IPS-18a (cell line): ENCODE results near the gene MFSD6L.
A peak's percentile ranks its signal among the peaks of the same experiment; 100 is the strongest.

Experiments used
- H3K27ac ChIP-seq: one replicate; pipeline ENCODE4 v1.5.1; 2013; ENCODE audit warnings: low read length
- H3K27me3 ChIP-seq: one replicate; pipeline ENCODE4 v1.6.1; 2013; ENCODE audit warnings: mild to moderate bottlenecking, low read length; ENCODE audit not compliant: control insufficient read depth, insufficient read depth
- H3K36me3 ChIP-seq: one replicate; pipeline ENCODE4 v1.6.1; 2013; ENCODE audit warnings: low read depth, low read length; ENCODE audit not compliant: control insufficient read depth
- H3K4me1 ChIP-seq: one replicate; pipeline ENCODE4 v1.6.1; 2013; ENCODE audit warnings: low read depth, low read length; ENCODE audit not compliant: control insufficient read depth
- H3K4me3 ChIP-seq: one replicate; pipeline ENCODE4 v1.5.1; 2013; ENCODE audit warnings: low read length
- H3K9ac ChIP-seq: one replicate; pipeline ENCODE4 v1.6.1; 2013; ENCODE audit warnings: mild to moderate bottlenecking, low read length, moderate library complexity
- H3K9me3 ChIP-seq: one replicate; pipeline ENCODE4 v1.6.1; 2013; ENCODE audit warnings: low read depth, low read length; ENCODE audit not compliant: control insufficient read depth

The MFSD6L gene

GRCh38 chr17:8800656-8801055 is 1.5 kb upstream of the MFSD6L start:
- no peaks in the 10 kb centered on the region for H3K9me3 ChIP-seq
- H3K27me3 ChIP-seq, result peaks cover 12% of the 10 kb centered on the region
- no peaks in the 10 kb centered on the region for H3K36me3 ChIP-seq

DNA sequence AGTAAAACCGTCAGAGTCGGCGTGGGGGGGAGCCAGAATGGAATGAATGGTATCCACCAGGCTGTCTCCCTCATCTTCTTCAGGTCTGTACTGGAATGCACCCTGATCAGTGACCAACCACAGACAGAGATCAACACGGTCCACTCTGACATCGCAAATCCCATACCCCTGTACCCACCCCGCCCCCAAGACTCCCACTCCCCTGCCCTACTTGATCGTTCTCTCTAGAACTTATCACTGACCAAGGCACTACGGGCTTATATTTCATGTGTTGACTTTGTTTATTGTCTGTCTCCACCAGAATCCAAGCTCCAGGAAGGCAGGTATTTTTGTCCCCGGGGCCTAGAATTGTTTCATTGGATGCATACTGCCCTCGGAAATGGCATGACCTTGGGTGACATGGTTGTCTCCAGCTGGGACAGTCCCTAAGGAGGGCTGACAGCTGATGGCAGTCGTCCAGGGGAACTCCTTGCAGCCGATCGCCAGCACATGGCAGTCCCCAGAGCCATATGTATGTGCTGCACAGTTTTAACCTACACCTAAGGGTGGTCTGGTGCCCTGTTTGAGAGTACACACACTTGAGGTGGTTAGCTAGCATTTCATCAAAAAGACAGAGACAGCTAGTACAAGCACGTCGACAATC is 526 bp upstream of the MFSD6L start:
- Histone ChIP-seq H3K4me1 (peaks cover 10% of the 10 kb centered on the region), H3K4me3 (peak overlapping the region; percentile 57), H3K9me3 (no peaks in the 10 kb centered on the region), H3K36me3 (no peaks in the 10 kb centered on the region), H3K27me3 (peaks cover 12% of the 10 kb centered on the region), H3K27ac (no peak overlapping the region), H3K9ac (no peak overlapping the region)

More at GRCh38 chr17:8800656-8801055, 1.5 kb upstream of the MFSD6L start:
- Histone ChIP-seq H3K9ac (no peak overlapping the region), H3K27ac (no peak overlapping the region), H3K4me1 (peaks cover 10% of the 10 kb centered on the region), H3K4me3 (no peak overlapping the region)

DNA sequence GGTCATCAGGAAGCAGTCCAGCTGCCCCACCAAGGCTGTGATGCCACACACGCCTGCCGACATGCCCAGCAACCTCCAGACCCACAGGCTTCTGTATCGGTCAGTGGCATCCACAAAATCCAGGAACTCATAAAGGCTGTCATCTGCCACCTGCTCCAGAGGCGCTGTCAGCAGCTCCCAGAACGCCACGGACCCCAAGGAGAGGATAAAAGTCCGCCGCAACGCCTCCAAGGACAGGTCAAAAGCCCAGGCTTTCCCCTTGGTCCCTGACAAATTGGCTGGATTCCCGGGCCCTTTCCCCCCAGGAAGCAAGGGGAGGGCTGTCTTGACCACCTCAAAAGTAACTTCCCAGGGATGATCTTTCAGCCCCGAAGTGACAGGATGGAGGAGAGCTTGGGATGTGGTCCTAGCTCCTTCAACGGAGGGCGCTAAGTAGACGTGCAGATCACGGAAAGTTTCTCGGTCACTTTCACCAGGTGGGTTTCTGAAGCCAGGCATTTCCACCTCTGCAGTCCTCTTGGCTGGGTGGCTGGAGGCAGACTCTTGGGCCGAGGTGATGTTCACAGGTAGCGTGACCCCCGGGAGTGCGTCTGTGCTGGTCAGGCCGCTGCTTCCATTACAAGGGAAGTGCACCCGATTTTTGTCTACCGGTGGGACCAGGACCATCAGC is 854 bp downstream of the MFSD6L start:
- H3K9me3 ChIP-seq, result no peaks in the 10 kb centered on the region
- peaks cover 10% of the 10 kb centered on the region for H3K4me1 ChIP-seq
- no peaks in the 10 kb centered on the region for H3K36me3 ChIP-seq
- H3K4me3 ChIP-seq, result peak overlapping the region; percentile 57
- H3K27ac ChIP-seq, result no peak overlapping the region
- peaks cover 12% of the 10 kb centered on the region for H3K27me3 ChIP-seq
- no peak overlapping the region for H3K9ac ChIP-seq

- H3K27ac ChIP-seq, result no peak overlapping the region
- H3K36me3 ChIP-seq, result no peaks in the 10 kb centered on the region
- no peaks in the 10 kb centered on the region for H3K9me3 ChIP-seq
- H3K4me1 ChIP-seq, result peaks cover 10% of the 10 kb centered on the region
- no peak overlapping the region for H3K4me3 ChIP-seq
- H3K27me3 ChIP-seq, result peaks cover 12% of the 10 kb centered on the region
- H3K9ac ChIP-seq, result no peak overlapping the region
These were observed 1.5 kb downstream of the MFSD6L start for GRCh38 chr17:8797621-8798175.

DNA sequence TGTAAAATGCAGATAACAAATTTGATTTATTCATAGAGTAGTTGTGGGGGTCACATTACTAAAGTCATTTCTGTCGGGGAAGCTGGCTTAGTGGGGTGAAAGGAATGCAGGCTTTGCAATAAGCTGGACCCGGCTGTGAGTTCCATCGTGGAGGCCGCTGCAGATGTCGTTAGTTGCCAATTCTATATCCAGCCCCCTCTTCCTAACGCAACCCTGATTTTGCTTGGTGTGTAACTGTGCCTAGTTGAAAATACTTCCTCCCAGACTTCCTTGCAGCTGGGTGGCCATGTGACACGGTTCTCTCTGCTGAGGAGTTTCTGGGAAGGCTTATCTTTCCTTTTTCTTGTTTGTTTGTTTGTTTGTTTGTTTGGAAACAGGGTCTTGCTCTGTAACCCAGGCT is 4.5 kb downstream of the MFSD6L start:
- peaks cover 9% of the 10 kb centered on the region for H3K9me3 ChIP-seq
- no peak overlapping the region for H3K9ac ChIP-seq
- peaks cover 12% of the 10 kb centered on the region for H3K27me3 ChIP-seq
- no peak overlapping the region for H3K27ac ChIP-seq
- no peaks in the 10 kb centered on the region for H3K36me3 ChIP-seq
- peaks cover 14% of the 10 kb centered on the region for H3K4me1 ChIP-seq
- no peak overlapping the region for H3K4me3 ChIP-seq

DNA sequence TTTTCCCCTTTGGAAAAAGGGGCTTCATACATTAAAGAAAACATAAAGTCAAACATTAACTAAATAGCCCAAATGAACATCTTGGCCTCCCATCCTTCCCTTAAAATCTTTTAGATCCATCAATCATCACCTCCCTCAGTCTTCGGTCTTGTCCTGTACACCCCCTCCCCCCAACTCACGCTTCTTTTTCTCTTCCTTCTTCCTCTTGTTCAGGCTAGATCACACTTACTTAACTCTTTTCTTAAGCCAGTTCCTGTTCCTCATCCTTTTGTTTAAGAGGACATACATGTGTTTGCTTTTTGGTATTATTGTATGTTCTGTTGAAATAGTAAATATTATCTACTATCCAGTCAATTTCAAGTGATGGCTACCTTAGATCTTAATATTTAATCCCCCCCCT is 5.5 kb downstream of the MFSD6L start:
- Histone ChIP-seq H3K4me1 (peaks cover 13% of the 10 kb centered on the region), H3K36me3 (no peaks in the 10 kb centered on the region), H3K27ac (no peak overlapping the region), H3K9me3 (peaks cover 9% of the 10 kb centered on the region), H3K4me3 (no peak overlapping the region), H3K9ac (no peak overlapping the region), H3K27me3 (peaks cover 9% of the 10 kb centered on the region)

- Histone ChIP-seq H3K4me1 (peaks cover 9% of the 10 kb centered on the region), H3K36me3 (no peaks in the 10 kb centered on the region), H3K9ac (no peak overlapping the region), H3K27ac (no peak overlapping the region), H3K9me3 (peaks cover 9% of the 10 kb centered on the region), H3K27me3 (no peaks in the 10 kb centered on the region), H3K4me3 (no peak overlapping the region)
These were observed 6.5 kb downstream of the MFSD6L start for GRCh38 chr17:8792646-8793045.

- Histone ChIP-seq H3K4me3 (no peak overlapping the region), H3K9ac (no peak overlapping the region), H3K27ac (no peak overlapping the region), H3K4me1 (peaks cover 9% of the 10 kb centered on the region), H3K9me3 (peaks cover 9% of the 10 kb centered on the region), H3K36me3 (no peaks in the 10 kb centered on the region), H3K27me3 (no peaks in the 10 kb centered on the region)
These were observed 7.3 kb downstream of the MFSD6L start for GRCh38 chr17:8791910-8792270.

DNA sequence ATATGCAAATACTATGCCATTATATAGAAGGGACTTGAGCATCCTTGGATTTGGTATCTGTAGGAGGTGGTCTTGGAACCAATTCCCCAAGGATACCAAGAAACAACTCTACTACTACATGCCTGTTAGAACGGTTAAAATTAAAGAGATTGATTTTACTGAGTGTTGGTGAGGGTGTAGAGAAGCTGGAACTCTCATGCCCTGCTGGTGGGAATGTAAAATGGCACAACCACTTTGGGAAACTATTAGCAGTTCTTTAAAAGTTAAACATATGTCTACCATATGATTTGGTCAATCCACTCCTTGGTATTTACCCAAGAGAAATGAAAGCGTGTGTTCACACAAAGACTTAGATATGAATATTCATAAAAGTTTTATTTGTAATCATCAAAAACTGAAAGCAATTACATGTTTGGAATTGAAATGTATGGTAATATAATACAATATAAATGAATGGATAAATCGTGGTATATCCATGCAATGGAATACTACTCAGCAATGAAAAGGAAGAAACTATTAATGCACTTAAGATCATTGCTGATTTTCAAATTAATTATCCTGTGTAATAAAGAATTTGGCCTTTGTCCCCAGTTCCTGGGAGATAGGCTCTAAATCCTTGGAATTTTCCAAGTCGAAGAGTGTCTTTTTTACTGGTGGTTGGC is 7.8 kb downstream of the MFSD6L start:
- Histone ChIP-seq H3K4me1 (peaks cover 9% of the 10 kb centered on the region), H3K9me3 (peaks cover 9% of the 10 kb centered on the region), H3K27me3 (no peaks in the 10 kb centered on the region), H3K36me3 (no peaks in the 10 kb centered on the region), H3K9ac (no peak overlapping the region), H3K27ac (no peak overlapping the region), H3K4me3 (no peak overlapping the region)

GRCh38 chr17:8789743-8790142 is 9.4 kb downstream of the MFSD6L start:
- H3K9ac ChIP-seq, result no peak overlapping the region
- no peaks in the 10 kb centered on the region for H3K27me3 ChIP-seq
- peaks cover 9% of the 10 kb centered on the region for H3K9me3 ChIP-seq
- H3K4me1 ChIP-seq, result peaks cover 9% of the 10 kb centered on the region
- no peak overlapping the region for H3K27ac ChIP-seq
- no peak overlapping the region for H3K4me3 ChIP-seq
- no peaks in the 10 kb centered on the region for H3K36me3 ChIP-seq

- Histone ChIP-seq H3K4me3 (no peak overlapping the region), H3K36me3 (no peaks in the 10 kb centered on the region), H3K27me3 (no peaks in the 10 kb centered on the region), H3K9me3 (peaks cover 9% of the 10 kb centered on the region), H3K9ac (no peak overlapping the region), H3K27ac (no peak overlapping the region), H3K4me1 (peaks cover 9% of the 10 kb centered on the region)
These were observed 10.2 kb downstream of the MFSD6L start for GRCh38 chr17:8788998-8789397.
